ENCODE results near the gene RNF31. TPM values are rescaled to one million over a fixed set of nuclear protein-coding genes. Genes with fewer than 3 reads are reported as not detected.

The RNF31 gene
- total and polyA plus RNA-seq, 2 of the 13 experiments (the other 11 are each of a cell fraction or from before 2014, with no cell fraction given): 48.2 to 86.8 TPM

DNA sequence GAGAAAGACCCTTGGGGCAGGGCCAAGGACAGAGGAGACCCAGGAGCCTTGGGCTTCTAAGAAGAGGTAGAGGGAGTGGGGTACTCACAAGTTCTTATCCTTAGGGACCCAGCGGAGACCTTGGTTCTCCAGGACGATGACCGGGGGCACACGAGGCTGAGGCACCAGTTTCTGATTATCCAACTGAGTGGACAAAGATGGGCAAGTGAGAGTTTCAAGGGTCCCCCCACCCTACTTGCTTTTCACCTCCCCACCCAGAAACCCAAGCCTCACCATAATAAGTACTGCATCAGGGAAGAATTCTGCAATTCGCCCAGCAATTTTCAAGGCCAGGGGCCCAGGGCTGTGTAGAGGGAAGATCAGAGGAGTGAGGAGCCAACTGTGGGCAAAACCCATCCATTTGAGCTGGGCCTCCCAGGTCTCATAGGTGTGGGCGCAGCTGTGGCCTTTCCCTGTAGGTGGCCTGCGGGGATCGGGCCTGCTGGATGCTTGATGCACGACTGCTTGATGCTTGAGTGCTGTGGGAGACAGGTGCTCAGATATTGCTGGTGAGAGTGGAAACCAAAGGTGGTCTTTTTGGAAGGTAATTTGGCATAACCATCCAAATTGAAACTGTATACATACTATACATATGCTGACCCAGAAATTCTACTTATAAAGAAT is 7.9 kb upstream of the RNF31 start (continued):
- TF ChIP-seq, protein P1, sequence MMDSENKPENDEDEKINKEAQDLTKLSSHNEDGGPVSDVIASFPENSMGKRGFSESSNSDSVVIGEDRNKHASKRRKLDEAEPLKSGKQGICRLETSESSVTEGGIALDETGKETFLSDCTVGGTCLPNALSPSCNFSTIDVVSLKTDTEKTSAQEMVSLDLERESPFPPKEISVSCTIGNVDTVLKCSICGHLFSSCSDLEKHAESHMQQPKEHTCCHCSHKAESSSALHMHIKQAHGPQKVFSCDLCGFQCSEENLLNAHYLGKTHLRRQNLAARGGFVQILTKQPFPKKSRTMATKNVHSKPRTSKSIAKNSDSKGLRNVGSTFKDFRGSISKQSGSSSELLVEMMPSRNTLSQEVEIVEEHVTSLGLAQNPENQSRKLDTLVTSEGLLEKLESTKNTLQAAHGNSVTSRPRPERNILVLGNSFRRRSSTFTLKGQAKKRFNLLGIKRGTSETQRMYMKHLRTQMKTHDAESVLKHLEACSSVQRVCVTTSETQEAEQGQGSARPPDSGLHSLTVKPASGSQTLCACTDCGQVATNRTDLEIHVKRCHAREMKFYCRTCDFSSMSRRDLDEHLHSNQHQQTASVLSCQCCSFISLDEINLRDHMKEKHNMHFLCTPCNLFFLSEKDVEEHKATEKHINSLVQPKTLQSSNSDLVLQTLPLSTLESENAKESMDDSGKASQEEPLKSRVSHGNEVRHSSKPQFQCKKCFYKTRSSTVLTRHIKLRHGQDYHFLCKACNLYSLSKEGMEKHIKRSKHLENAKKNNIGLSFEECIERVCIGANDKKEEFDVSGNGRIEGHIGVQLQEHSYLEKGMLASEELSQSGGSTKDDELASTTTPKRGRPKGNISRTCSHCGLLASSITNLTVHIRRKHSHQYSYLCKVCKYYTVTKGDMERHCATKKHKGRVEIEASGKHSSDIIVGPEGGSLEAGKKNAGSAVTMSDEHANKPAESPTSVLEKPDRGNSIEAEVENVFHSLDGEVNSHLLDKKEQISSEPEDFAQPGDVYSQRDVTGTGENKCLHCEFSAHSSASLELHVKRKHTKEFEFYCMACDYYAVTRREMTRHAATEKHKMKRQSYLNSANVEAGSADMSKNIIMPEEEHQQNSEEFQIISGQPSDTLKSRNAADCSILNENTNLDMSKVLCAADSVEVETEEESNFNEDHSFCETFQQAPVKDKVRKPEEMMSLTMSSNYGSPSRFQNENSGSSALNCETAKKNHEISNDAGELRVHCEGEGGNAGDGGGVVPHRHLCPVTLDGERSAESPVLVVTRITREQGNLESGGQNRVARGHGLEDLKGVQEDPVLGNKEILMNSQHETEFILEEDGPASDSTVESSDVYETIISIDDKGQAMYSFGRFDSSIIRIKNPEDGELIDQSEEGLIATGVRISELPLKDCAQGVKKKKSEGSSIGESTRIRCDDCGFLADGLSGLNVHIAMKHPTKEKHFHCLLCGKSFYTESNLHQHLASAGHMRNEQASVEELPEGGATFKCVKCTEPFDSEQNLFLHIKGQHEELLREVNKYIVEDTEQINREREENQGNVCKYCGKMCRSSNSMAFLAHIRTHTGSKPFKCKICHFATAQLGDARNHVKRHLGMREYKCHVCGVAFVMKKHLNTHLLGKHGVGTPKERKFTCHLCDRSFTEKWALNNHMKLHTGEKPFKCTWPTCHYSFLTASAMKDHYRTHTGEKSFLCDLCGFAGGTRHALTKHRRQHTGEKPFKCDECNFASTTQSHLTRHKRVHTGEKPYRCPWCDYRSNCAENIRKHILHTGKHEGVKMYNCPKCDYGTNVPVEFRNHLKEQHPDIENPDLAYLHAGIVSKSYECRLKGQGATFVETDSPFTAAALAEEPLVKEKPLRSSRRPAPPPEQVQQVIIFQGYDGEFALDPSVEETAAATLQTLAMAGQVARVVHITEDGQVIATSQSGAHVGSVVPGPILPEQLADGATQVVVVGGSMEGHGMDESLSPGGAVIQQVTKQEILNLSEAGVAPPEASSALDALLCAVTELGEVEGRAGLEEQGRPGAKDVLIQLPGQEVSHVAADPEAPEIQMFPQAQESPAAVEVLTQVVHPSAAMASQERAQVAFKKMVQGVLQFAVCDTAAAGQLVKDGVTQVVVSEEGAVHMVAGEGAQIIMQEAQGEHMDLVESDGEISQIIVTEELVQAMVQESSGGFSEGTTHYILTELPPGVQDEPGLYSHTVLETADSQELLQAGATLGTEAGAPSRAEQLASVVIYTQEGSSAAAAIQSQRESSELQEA (CRISPR knock-in tag; IDR thresholded peaks at IDR 0.05; ENCODE audit: not compliant biosample characterization): peak; percentile 26
- TF ChIP-seq ZNF326 (CRISPR knock-in tag; IDR thresholded peaks at IDR 0.05; ENCODE audit: borderline replicate concordance) (no peak), TEAD3 (CRISPR knock-in tag; optimal IDR thresholded peaks at IDR 0.05; ENCODE audit: borderline replicate concordance) (no peak), SIX4 (CRISPR knock-in tag; IDR thresholded peaks at IDR 0.05) (peak; percentile 24; the same call in 1 of the 2 replicates), ZNF616 (CRISPR knock-in tag; IDR thresholded peaks at IDR 0.05; ENCODE audit: low read depth) (no peak), MNT (IDR thresholded peaks at IDR 0.05) (no peak), ZNF101 (CRISPR knock-in tag; IDR thresholded peaks at IDR 0.05; ENCODE audit: borderline replicate concordance, low read depth) (no peak; the same call in 1 of the 2 replicates), CCDC6 (CRISPR knock-in tag; IDR thresholded peaks at IDR 0.05) (no peak), HNRNPL (IDR thresholded peaks at IDR 0.05; ENCODE audit: low read depth, low read length) (0 out of 2 replicates have a peak, but pooled peaks have one; percentile 31), YY1 (IDR thresholded peaks at IDR 0.05; ENCODE audit: insufficient read depth, insufficient replicate concordance, low read depth, low read length) (no peak), MTA3 (CRISPR knock-in tag; IDR thresholded peaks at IDR 0.05) (peak; percentile 4; the same call in 1 of the 2 replicates), ZNF296 (CRISPR knock-in tag; conservative IDR thresholded peaks at IDR 0.05) (no peak), ZMYM4 (CRISPR knock-in tag; IDR thresholded peaks at IDR 0.05) (no peak), ZNF580 (CRISPR knock-in tag; IDR thresholded peaks at IDR 0.05; ENCODE audit: borderline replicate concordance, low read depth) (no peak), ZNF136 (CRISPR knock-in tag; IDR thresholded peaks at IDR 0.05; ENCODE audit: low read depth) (no peak), ZNF331 (CRISPR knock-in tag; IDR thresholded peaks at IDR 0.05) (peak; percentile 75), HNRNPUL1 (IDR thresholded peaks at IDR 0.05; ENCODE audit: low read depth, low read length) (no peak), ZBTB7A (CRISPR knock-in tag; IDR thresholded peaks at IDR 0.05) (no peak), RBM22 (optimal IDR thresholded peaks at IDR 0.05; ENCODE audit: low read length) (peak; percentile 80)
- TF ChIP-seq, protein P2, sequence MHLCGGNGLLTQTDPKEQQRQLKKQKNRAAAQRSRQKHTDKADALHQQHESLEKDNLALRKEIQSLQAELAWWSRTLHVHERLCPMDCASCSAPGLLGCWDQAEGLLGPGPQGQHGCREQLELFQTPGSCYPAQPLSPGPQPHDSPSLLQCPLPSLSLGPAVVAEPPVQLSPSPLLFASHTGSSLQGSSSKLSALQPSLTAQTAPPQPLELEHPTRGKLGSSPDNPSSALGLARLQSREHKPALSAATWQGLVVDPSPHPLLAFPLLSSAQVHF (CRISPR knock-in tag; IDR thresholded peaks at IDR 0.05): no peak

Data from HepG2 (cell line).